DOHH2 (cell line): ENCODE results near the gene ALG9.
"Not testable (repeated sequence)": the region's sequence is repeated elsewhere in the genome, so short reads cannot be mapped to it uniquely, and the experiment has no call there.

Experiments
- H3F3A ChIP-seq: fragments of 200-600 bp; sonication (generic), shearing (Covaris generic); 2 replicates; pipeline ENCODE4 v1.6.0; 2016; ENCODE audit warnings: antibody characterized with exemption, mild to moderate bottlenecking; ENCODE audit not compliant: control insufficient read depth, insufficient read depth
- H3K27ac ChIP-seq: fragments of 200-600 bp; sonication (generic); 2 replicates; pipeline ENCODE4 v1.5.1; 2014; ENCODE audit warnings: low read depth, mild to moderate bottlenecking, low read length, moderate library complexity
- H3K27me3 ChIP-seq: fragments of 200-600 bp; sonication (generic); 2 replicates; pipeline ENCODE4 v1.6.1; 2014; ENCODE audit warnings: mild to moderate bottlenecking, low read length, mixed read lengths; ENCODE audit not compliant: control insufficient read depth
- H3K36me3 ChIP-seq: fragments of 200-600 bp; sonication (generic); 2 replicates; pipeline ENCODE4 v1.6.1; 2014; ENCODE audit warnings: mild to moderate bottlenecking, low read length, moderate library complexity, mixed read lengths; ENCODE audit not compliant: control insufficient read depth
- H3K4me1 ChIP-seq: fragments of 200-600 bp; sonication (generic); 2 replicates; pipeline ENCODE4 v1.6.1; 2014; ENCODE audit warnings: mild to moderate bottlenecking, low read length, mixed read lengths; ENCODE audit not compliant: control insufficient read depth
- H3K4me2 ChIP-seq: fragments of 200-600 bp; sonication (generic); 2 replicates; pipeline ENCODE4 v1.6.0; 2014; ENCODE audit warnings: mild to moderate bottlenecking, low read length, moderate library complexity
- H3K4me3 ChIP-seq: fragments of 200-600 bp; sonication (generic); 2 replicates; pipeline ENCODE4 v1.5.1; 2014; ENCODE audit warnings: mild to moderate bottlenecking, low read length, mixed read lengths
- H3K79me2 ChIP-seq: fragments of 200-600 bp; sonication (generic); 2 replicates; pipeline ENCODE4 v1.6.1; 2014; ENCODE audit warnings: mild to moderate bottlenecking, low read length, mixed read lengths; ENCODE audit not compliant: control insufficient read depth
- H3K9me2 ChIP-seq: fragments of 200-600 bp; sonication (generic); replicated peaks from 2 replicates; pipeline ENCODE4 v1.6.1; 2014; ENCODE audit warnings: mild to moderate bottlenecking, low read length, mixed read lengths; ENCODE audit not compliant: control insufficient read depth
- H3K9me3 ChIP-seq: fragments of 200-600 bp; sonication (generic); 2 replicates; pipeline ENCODE4 v1.6.1; 2014; ENCODE audit warnings: antibody characterized with exemption, low read length, mixed read lengths; ENCODE audit not compliant: control insufficient read depth, insufficient read depth
- H4K20me1 ChIP-seq: fragments of 200-600 bp; sonication (generic); 2 replicates; pipeline ENCODE4 v1.6.0; 2014; ENCODE audit warnings: low read depth, mild to moderate bottlenecking, antibody characterized with exemption, low read length, moderate library complexity; ENCODE audit not compliant: control insufficient read depth, insufficient read depth
- EZH2phosphoT487 ChIP-seq: fragments of 200-600 bp; sonication (generic); IDR thresholded peaks from 2 replicates; pipeline ENCODE4 v1.6.1; 2017; ENCODE audit warnings: borderline replicate concordance, mild to moderate bottlenecking, antibody characterized with exemption, low read length, moderate library complexity, mixed read lengths
- TF ChIP-seq, protein P1 (sequence below): fragments of 200-600 bp; sonication (generic); IDR thresholded peaks from one replicate; pipeline ENCODE4 v1.5.1; 2014; ENCODE audit warnings: antibody characterized with exemption, mild to moderate bottlenecking, low read depth, low read length; ENCODE audit not compliant: poor library complexity, severe bottlenecking

Gene ALG9

GRCh38 chr11:111772535-111772934, 98.8 kb downstream of the ALG9 start:
- Histone ChIP-seq H3K9me2 (no peaks in the 10 kb centered on the region), H3K4me1 (peaks cover 17% of the 10 kb centered on the region), H3K27me3 (no peaks in the 10 kb centered on the region), H3K79me2 (no peaks in the 10 kb centered on the region), H4K20me1 (no peaks in the 10 kb centered on the region), H3K27ac (no peak overlapping the region), H3K9me3 (no peaks in the 10 kb centered on the region), H3F3A (no peaks in the 10 kb centered on the region), H3K4me3 (no peak overlapping the region), H3K36me3 (no peaks in the 10 kb centered on the region), H3K4me2 (no peak overlapping the region)
- TF ChIP-seq, protein P1, sequence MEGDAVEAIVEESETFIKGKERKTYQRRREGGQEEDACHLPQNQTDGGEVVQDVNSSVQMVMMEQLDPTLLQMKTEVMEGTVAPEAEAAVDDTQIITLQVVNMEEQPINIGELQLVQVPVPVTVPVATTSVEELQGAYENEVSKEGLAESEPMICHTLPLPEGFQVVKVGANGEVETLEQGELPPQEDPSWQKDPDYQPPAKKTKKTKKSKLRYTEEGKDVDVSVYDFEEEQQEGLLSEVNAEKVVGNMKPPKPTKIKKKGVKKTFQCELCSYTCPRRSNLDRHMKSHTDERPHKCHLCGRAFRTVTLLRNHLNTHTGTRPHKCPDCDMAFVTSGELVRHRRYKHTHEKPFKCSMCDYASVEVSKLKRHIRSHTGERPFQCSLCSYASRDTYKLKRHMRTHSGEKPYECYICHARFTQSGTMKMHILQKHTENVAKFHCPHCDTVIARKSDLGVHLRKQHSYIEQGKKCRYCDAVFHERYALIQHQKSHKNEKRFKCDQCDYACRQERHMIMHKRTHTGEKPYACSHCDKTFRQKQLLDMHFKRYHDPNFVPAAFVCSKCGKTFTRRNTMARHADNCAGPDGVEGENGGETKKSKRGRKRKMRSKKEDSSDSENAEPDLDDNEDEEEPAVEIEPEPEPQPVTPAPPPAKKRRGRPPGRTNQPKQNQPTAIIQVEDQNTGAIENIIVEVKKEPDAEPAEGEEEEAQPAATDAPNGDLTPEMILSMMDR: no peak

- H3K27me3 ChIP-seq, H3F3A ChIP-seq, H3K27ac ChIP-seq, H4K20me1 ChIP-seq, H3K36me3 ChIP-seq, H3K9me3 ChIP-seq, H3K4me2 ChIP-seq, H3K79me2 ChIP-seq, H3K9me2 ChIP-seq, H3K4me3 ChIP-seq: not testable (repeated sequence)
- peaks cover 16% of the 10 kb centered on the region for H3K4me1 ChIP-seq
Observed at GRCh38 chr11:111771205-111771604, 100.2 kb downstream of the ALG9 start.

DNA sequence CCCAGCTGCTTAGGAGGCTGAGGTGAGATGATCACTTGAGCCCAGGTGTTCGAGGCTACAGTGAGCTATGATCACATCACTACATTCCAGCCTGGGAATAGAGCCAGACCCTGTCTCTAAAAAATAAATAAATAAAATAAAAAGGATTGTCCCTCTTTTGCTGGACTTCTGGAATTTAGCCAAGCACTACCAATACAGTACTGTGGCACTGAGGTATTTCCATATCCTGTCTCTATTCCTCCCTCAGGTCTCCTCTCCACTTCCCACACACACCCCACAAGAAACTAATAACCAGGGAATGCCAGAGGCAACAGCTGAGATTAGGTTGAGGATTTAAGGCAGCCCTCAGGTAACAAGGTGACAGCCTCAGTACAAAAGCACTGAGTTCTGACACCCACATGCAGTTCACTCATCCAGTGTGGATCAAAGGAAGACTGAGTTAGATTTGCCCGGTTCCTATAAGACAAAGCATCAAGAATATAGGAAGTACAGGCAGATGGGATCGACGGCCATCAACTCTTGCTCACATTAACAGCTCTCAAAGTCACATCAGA, 100.7 kb downstream of the ALG9 start:
- H3K27me3 ChIP-seq: no peaks in the 10 kb centered on the region
- H3K4me1 ChIP-seq: peaks cover 11% of the 10 kb centered on the region
- TF ChIP-seq EZH2phosphoT487: no peak
- TF ChIP-seq, protein P1: no peak
- no peaks in the 10 kb centered on the region for H3K9me2 ChIP-seq
- H3K9me3 ChIP-seq: no peaks in the 10 kb centered on the region
- H3K4me2 ChIP-seq: no peak overlapping the region
- no peak overlapping the region for H3K27ac ChIP-seq
- peaks cover 4% of the 10 kb centered on the region; the same call in 1 of the 2 replicates for H3K36me3 ChIP-seq
- no peaks in the 10 kb centered on the region for H4K20me1 ChIP-seq
- peaks cover 5% of the 10 kb centered on the region for H3K79me2 ChIP-seq
- no peaks in the 10 kb centered on the region for H3F3A ChIP-seq
- H3K4me3 ChIP-seq: no peak overlapping the region

DNA sequence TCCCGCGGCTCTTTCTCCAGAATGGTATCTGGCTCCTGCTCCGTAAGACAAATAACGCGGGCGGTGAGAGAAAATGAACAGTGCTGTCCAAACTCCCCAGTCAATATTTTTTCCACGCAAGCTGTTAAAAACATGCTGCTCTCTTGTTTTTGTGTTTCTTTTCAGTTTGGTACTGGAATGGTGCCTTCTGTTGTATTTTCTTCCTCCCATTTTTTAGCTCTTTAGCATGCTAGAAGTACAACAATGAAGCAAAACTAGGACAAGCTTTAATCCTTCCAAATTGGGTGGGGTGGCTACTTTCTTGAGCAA, 104.6 kb downstream of the ALG9 start:
- TF ChIP-seq, protein P1: no peak
- no peak for TF ChIP-seq EZH2phosphoT487
- Histone ChIP-seq H3F3A (no peaks in the 10 kb centered on the region), H3K4me2 (peak overlapping the region; percentile 87), H3K4me1 (peaks cover 22% of the 10 kb centered on the region), H3K27me3 (no peaks in the 10 kb centered on the region), H3K36me3 (peaks cover 41% of the 10 kb centered on the region), H3K79me2 (peaks cover 35% of the 10 kb centered on the region), H3K27ac (no peak overlapping the region), H3K9me2 (no peaks in the 10 kb centered on the region), H3K9me3 (no peaks in the 10 kb centered on the region), H4K20me1 (no peaks in the 10 kb centered on the region), H3K4me3 (peak overlapping the region; percentile 99)
